ENCODE results near the gene UVSSA.

- TF ChIP-seq, protein P1, sequence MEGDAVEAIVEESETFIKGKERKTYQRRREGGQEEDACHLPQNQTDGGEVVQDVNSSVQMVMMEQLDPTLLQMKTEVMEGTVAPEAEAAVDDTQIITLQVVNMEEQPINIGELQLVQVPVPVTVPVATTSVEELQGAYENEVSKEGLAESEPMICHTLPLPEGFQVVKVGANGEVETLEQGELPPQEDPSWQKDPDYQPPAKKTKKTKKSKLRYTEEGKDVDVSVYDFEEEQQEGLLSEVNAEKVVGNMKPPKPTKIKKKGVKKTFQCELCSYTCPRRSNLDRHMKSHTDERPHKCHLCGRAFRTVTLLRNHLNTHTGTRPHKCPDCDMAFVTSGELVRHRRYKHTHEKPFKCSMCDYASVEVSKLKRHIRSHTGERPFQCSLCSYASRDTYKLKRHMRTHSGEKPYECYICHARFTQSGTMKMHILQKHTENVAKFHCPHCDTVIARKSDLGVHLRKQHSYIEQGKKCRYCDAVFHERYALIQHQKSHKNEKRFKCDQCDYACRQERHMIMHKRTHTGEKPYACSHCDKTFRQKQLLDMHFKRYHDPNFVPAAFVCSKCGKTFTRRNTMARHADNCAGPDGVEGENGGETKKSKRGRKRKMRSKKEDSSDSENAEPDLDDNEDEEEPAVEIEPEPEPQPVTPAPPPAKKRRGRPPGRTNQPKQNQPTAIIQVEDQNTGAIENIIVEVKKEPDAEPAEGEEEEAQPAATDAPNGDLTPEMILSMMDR (IDR thresholded peaks at IDR 0.05; ENCODE audit: low read depth, low read length): no peak
- TF ChIP-seq EZH2phosphoT487 (IDR thresholded peaks at IDR 0.05; ENCODE audit: low read depth): no peak
These were observed 34.0 kb upstream of the UVSSA start for GRCh38 chr4:1312821-1313640.
